ENCODE measurements around the gene CACNA1B.

CACNA1B gene

GRCh38 chr9:138049779-138050471 lies 172.3 kb downstream of the CACNA1B start:
- ChIA-PET CTCF (no interaction called here), POLR2A (no interaction called here)
- DNase-seq (ENCODE audit: extremely low spot score), result no peak
- no peak for TF ChIP-seq SP1 (IDR thresholded peaks at IDR 0.05)
- TF ChIP-seq, protein P1, sequence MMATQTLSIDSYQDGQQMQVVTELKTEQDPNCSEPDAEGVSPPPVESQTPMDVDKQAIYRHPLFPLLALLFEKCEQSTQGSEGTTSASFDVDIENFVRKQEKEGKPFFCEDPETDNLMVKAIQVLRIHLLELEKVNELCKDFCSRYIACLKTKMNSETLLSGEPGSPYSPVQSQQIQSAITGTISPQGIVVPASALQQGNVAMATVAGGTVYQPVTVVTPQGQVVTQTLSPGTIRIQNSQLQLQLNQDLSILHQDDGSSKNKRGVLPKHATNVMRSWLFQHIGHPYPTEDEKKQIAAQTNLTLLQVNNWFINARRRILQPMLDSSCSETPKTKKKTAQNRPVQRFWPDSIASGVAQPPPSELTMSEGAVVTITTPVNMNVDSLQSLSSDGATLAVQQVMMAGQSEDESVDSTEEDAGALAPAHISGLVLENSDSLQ (IDR thresholded peaks at IDR 0.05), result no peak
- TF ChIP-seq FOXM1 (IDR thresholded peaks at IDR 0.05; ENCODE audit: borderline replicate concordance), result no peak

DNA sequence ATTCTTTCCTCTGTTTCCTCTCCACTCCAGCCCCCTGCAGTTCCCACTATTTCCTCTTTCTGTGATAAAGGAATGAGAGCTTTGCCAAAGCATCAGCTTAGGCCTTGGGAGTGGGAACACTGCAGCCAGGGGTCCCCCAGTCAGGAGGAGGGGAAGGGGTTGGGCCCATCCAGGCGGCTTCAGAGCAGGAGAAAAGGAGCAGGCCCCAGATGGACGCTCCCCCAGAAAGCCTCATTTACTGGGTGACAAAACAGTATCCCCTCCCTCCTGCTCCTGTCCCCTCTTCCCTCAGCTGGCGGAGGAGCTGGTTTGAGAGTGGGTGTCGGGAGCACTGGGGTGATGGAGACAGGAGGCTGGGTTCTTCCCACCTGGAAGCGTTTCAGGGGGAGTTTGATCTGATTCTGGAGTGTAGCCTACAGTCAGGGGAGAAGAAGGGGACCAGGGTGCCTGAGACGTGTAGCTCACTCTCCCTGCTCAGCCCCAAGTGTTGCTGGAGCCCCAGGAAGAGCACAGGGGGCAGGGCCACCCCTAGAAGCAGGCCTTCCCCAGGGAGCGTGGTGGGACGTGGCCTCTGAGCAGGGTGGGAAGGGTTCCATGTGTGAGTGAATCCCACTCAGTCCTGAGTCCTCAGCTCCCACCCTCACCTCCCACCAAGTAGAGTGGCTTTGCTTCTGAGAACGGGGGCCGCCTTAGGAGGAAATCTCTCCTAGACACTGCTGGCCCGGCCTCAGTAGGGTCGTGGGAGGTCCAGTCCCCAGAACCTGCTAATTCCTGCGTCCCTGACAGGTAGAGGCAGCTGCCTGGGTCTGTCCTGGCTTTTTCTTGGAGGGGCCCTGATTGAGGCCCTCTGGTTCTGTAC lies 173.1 kb downstream of the CACNA1B start:
- POLR2A ChIA-PET, result no interaction called here
- CTCF ChIA-PET, result no interaction called here
- TF ChIP-seq TARDBP (IDR thresholded peaks at IDR 0.05) (no peak), BHLHE40 (IDR thresholded peaks at IDR 0.05; ENCODE audit: borderline replicate concordance) (no peak), FOXK2 (IDR thresholded peaks at IDR 0.05) (no peak), L3MBTL2 (conservative IDR thresholded peaks at IDR 0.05) (no peak), LEF1 (IDR thresholded peaks at IDR 0.05; ENCODE audit: borderline replicate concordance) (no peak), ARNT (IDR thresholded peaks at IDR 0.05) (no peak), HDGF (IDR thresholded peaks at IDR 0.05; ENCODE audit: borderline replicate concordance) (no peak), ELF4 (IDR thresholded peaks at IDR 0.05) (no peak), FOXA1 (IDR thresholded peaks at IDR 0.05) (no peak), ZNF384 (IDR thresholded peaks at IDR 0.05) (no peak), NFRKB (IDR thresholded peaks at IDR 0.05) (no peak), SP1 (IDR thresholded peaks at IDR 0.05) (no peak), CTBP1 (IDR thresholded peaks at IDR 0.05; ENCODE audit: borderline replicate concordance) (no peak), FOXM1 (IDR thresholded peaks at IDR 0.05; ENCODE audit: borderline replicate concordance) (no peak), SUZ12 (IDR thresholded peaks at IDR 0.05) (no peak)
- no peak for DNase-seq (ENCODE audit: extremely low spot score)

- no peak for TF ChIP-seq FOXA1 (IDR thresholded peaks at IDR 0.05)
- no peak for TF ChIP-seq SP1 (IDR thresholded peaks at IDR 0.05)
- no peak for TF ChIP-seq TARDBP (IDR thresholded peaks at IDR 0.05)
- TF ChIP-seq, protein P1 (IDR thresholded peaks at IDR 0.05), result no peak
- TF ChIP-seq FOXM1 (IDR thresholded peaks at IDR 0.05; ENCODE audit: borderline replicate concordance), result no peak
- no peak for TF ChIP-seq SUZ12 (IDR thresholded peaks at IDR 0.05)
- no peak for TF ChIP-seq BHLHE40 (IDR thresholded peaks at IDR 0.05; ENCODE audit: borderline replicate concordance)
- no peak for TF ChIP-seq ZNF384 (IDR thresholded peaks at IDR 0.05)
- CTCF ChIA-PET, result no interaction called here
- POLR2A ChIA-PET, result no interaction called here
- no peak for DNase-seq (ENCODE audit: extremely low spot score)
Observed at GRCh38 chr9:138051586-138052321, 174.2 kb downstream of the CACNA1B start.

GRCh38 chr9:138052322-138052615 lies 174.7 kb downstream of the CACNA1B start:
- TF ChIP-seq SUZ12 (IDR thresholded peaks at IDR 0.05) (no peak), ZNF384 (IDR thresholded peaks at IDR 0.05) (no peak)
- DNase-seq (ENCODE audit: extremely low spot score), result no peak
- ChIA-PET POLR2A (no interaction called here), CTCF (no interaction called here)

- ChIA-PET POLR2A (no interaction called here), CTCF (no interaction called here)
- no peak for TF ChIP-seq TARDBP (IDR thresholded peaks at IDR 0.05)
- TF ChIP-seq ARNT (IDR thresholded peaks at IDR 0.05), result no peak
- TF ChIP-seq, protein P1 (IDR thresholded peaks at IDR 0.05), result no peak
- TF ChIP-seq CTBP1 (IDR thresholded peaks at IDR 0.05; ENCODE audit: borderline replicate concordance), result no peak
- DNase-seq (ENCODE audit: extremely low spot score), result no peak
Observed at GRCh38 chr9:138052635-138053320, 175.2 kb downstream of the CACNA1B start.

- CTCF ChIA-PET, result no interaction called here
- DNase-seq (ENCODE audit: extremely low spot score), result peak; percentile 61
- POLR2A ChIA-PET, result no interaction called here
- TF ChIP-seq BHLHE40 (IDR thresholded peaks at IDR 0.05; ENCODE audit: borderline replicate concordance) (no peak), FOXK2 (IDR thresholded peaks at IDR 0.05) (no peak), ELF4 (IDR thresholded peaks at IDR 0.05) (no peak), TARDBP (IDR thresholded peaks at IDR 0.05) (no peak), NFRKB (IDR thresholded peaks at IDR 0.05) (no peak), L3MBTL2 (conservative IDR thresholded peaks at IDR 0.05) (no peak), ARNT (IDR thresholded peaks at IDR 0.05) (no peak), SP1 (IDR thresholded peaks at IDR 0.05) (no peak), FOXA1 (IDR thresholded peaks at IDR 0.05) (no peak), CTBP1 (IDR thresholded peaks at IDR 0.05; ENCODE audit: borderline replicate concordance) (no peak), HDGF (IDR thresholded peaks at IDR 0.05; ENCODE audit: borderline replicate concordance) (no peak), FOXM1 (IDR thresholded peaks at IDR 0.05; ENCODE audit: borderline replicate concordance) (no peak), SUZ12 (IDR thresholded peaks at IDR 0.05) (no peak), ZNF384 (IDR thresholded peaks at IDR 0.05) (no peak), LEF1 (IDR thresholded peaks at IDR 0.05; ENCODE audit: borderline replicate concordance) (no peak)
- TF ChIP-seq, protein P1 (IDR thresholded peaks at IDR 0.05), result no peak
Observed at GRCh38 chr9:138053321-138053868, 175.8 kb downstream of the CACNA1B start.

All from HEK293T (cell line).